ENCODE results near the gene C4BPB.

Gene C4BPB

DNA sequence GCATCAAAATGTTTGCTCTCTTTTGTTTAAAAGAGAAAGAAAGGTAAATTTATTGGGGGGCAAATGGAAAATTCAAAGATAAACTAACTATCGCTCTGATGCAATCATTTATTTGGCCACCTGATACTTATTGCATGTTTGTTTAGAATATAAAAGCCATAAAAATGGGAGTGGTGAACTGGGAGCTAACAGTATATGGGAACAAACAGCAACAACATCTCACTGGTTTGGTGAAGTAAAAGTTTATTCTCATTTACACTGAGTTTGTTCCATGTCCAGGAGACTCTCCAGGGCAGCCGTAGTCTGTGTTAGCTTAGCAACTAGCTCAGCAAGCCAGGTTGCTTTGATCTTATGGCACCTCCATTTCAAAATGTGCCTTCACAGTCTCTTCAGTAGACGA lies 35.7 kb downstream of the C4BPB start:
- Mint-ChIP-seq H3K27me3 (ENCODE audit: low read depth) (peaks cover 9% of the 10 kb centered on the region), H3K4me3 (no peak overlapping the region), H3K36me3 (ENCODE audit: low read depth) (peaks cover 10% of the 10 kb centered on the region), H3K4me1 (ENCODE audit: low read depth) (no peaks in the 10 kb centered on the region), H3K27ac (no peak overlapping the region), H3K9me3 (peaks cover 31% of the 10 kb centered on the region)

DNA sequence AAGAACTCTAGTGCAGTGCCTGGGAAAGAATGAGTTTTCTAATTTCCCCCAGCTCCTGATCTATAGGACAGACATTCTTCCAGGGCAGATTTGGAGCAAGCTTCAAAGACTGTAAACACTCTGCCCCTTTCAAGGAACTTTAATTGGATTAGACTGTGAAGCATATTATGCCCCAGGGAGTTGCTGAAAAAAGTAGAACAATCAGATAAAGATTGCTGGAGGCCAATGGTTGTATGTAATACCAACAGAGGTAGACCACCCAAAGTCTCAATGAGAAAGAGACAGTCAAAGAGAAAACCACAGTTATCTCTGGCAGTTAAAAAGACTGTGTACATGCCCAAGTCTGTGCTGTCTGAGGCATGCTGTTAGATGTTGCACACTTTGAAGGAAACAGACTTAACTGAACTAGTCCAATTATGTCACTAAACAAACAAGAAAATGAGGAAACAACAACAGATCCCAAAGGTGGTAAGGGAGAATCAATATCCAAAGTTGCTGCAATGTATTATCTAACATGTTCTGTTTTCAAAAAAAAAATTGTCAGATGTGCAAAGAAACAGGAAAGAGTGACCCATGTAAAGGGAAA lies 39.8 kb downstream of the C4BPB start:
- no peaks in the 10 kb centered on the region for H3K4me1 Mint-ChIP-seq (ENCODE audit: low read depth)
- H3K4me3 Mint-ChIP-seq: no peak overlapping the region
- H3K27ac Mint-ChIP-seq: no peak overlapping the region
- peaks cover 10% of the 10 kb centered on the region for H3K36me3 Mint-ChIP-seq (ENCODE audit: low read depth)
- H3K9me3 Mint-ChIP-seq: peaks cover 46% of the 10 kb centered on the region
- H3K27me3 Mint-ChIP-seq (ENCODE audit: low read depth): peaks cover 14% of the 10 kb centered on the region

DNA sequence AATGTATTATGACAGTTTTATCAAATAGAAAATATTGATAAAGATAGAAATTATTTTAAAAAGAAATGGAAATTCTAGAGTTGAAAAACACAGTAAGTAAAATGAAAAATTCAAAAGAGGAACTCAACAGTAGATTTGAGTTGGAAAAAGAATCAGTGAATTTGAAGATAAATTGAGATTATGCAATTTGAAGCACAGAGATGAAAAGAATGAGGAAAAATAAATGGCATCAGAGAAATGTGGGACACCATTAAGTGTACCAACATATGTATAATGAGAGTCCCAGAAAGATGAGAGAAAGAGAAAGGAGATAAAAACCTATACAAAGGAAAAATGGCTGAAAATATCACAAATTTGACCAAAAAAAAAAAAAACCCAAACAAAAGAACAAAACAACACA lies 40.4 kb downstream of the C4BPB start:
- H3K27me3 Mint-ChIP-seq (ENCODE audit: low read depth): peaks cover 13% of the 10 kb centered on the region
- H3K27ac Mint-ChIP-seq: no peak overlapping the region
- H3K4me1 Mint-ChIP-seq (ENCODE audit: low read depth): no peaks in the 10 kb centered on the region

DNA sequence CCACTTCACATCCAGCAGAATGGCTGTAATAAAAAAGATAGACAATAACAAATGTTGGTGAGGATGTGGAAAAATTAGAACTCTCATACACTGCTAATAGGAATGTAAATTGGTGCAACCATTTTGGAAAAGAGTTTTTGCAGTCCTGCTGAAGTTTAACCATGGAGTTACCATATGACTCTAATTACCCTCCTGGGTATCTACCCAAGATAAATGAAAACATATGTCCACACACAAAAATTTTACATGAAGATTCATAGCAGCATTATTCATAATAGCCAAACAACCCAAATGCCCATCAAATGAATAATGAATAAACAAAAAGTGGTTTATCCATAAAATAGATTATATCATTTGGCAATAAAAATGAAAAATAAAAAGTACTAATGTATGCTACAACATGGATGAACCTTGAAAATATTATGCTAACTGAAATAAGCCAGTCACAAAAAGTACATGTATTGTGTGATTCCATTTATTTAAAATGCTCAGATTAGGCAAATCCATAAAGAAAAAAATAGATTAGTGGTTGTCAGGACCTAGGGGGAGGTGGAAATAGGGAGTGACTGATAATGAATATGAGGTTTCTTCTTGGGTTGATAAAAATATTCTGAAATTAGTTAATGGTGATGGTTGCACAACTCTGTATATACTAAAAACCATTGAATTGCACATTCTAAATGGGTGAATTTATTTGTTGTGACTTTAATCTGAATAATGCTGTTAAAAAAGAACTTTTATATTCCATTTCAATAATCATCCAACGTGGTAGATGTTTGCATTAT lies 41.8 kb downstream of the C4BPB start:
- no peak overlapping the region for H3K4me3 Mint-ChIP-seq
- peaks cover 10% of the 10 kb centered on the region for H3K27me3 Mint-ChIP-seq (ENCODE audit: low read depth)
- H3K9me3 Mint-ChIP-seq: peaks cover 51% of the 10 kb centered on the region
- H3K4me1 Mint-ChIP-seq (ENCODE audit: low read depth): no peaks in the 10 kb centered on the region
- peaks cover 10% of the 10 kb centered on the region for H3K36me3 Mint-ChIP-seq (ENCODE audit: low read depth)
- H3K27ac Mint-ChIP-seq: no peak overlapping the region

More for the DNA sequence above, 40.4 kb downstream of the C4BPB start:
- H3K4me3 Mint-ChIP-seq: no peak overlapping the region
- H3K36me3 Mint-ChIP-seq (ENCODE audit: low read depth): peaks cover 10% of the 10 kb centered on the region
- H3K9me3 Mint-ChIP-seq: peaks cover 46% of the 10 kb centered on the region

DNA sequence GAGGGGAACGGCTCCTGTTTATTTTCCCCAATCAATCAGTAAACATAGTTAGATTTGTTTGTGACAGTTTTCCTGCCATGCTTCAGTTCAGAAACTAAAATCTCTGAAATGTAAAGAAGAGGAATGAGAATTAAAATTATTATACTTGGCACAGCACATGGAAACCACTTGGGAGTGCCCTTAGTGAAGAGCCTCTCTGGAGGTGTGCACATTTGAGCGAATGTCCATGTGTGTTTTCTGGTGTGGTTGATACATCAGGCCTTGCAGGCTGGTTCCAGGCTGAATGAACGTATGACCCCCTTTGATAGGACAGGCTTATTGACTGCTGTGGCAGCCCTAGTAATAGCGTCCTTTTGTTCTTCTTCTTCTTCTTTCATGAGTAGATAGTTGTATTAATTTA lies 42.5 kb downstream of the C4BPB start:
- H3K36me3 Mint-ChIP-seq (ENCODE audit: low read depth): peaks cover 10% of the 10 kb centered on the region

DNA sequence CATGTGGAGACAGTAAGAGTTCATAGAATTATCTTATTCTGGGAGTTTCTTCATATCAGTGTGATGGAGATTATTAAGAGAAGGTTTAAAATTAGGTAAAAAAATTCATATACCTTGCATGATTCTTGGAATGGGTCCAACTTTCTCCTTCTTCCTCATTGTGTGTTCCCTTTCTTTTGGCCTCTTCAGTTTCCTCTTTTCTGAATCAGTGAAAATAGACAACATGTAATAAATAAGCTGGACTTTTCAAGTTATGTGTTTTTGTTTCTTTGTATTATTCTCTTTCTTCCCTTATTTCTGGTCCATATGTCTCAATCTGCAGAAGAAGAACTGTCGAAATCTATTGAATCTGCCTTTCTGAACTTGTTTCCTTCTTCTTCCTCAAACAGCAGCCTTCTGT lies 45.9 kb downstream of the C4BPB start:
- Mint-ChIP-seq H3K36me3 (ENCODE audit: low read depth) (no peaks in the 10 kb centered on the region), H3K4me3 (no peak overlapping the region), H3K4me1 (ENCODE audit: low read depth) (no peaks in the 10 kb centered on the region), H3K27ac (no peak overlapping the region), H3K27me3 (ENCODE audit: low read depth) (peaks cover 5% of the 10 kb centered on the region), H3K9me3 (peaks cover 34% of the 10 kb centered on the region)

More for the DNA sequence above, 42.5 kb downstream of the C4BPB start:
- H3K27me3 Mint-ChIP-seq (ENCODE audit: low read depth): peaks cover 10% of the 10 kb centered on the region
- no peak overlapping the region for H3K4me3 Mint-ChIP-seq
- H3K9me3 Mint-ChIP-seq: peaks cover 49% of the 10 kb centered on the region
- no peaks in the 10 kb centered on the region for H3K4me1 Mint-ChIP-seq (ENCODE audit: low read depth)
- no peak overlapping the region for H3K27ac Mint-ChIP-seq

DNA sequence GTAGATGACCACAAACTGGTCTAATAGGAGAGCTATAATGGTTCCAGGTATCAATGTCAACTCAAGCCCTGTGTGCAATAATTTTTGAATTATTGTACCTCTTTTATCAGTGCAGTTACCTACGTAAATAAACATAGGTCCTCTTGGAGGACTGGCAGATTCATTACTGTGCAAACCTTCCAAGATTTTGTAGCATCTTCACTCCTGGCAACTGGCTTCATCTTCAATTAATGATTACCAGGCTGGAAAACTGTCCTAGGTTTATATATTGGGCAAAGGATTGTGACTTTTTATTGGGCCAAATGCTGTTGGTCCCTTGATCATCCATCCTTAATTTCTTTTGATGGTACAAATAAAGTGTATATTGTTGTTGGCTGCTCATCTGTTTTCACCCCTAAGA lies 51.0 kb downstream of the C4BPB start:
- H3K27me3 Mint-ChIP-seq (ENCODE audit: low read depth): no peaks in the 10 kb centered on the region
- H3K36me3 Mint-ChIP-seq (ENCODE audit: low read depth): no peaks in the 10 kb centered on the region
- H3K4me3 Mint-ChIP-seq: no peak overlapping the region
- no peak overlapping the region for H3K27ac Mint-ChIP-seq
- peaks cover 18% of the 10 kb centered on the region for H3K9me3 Mint-ChIP-seq
- no peaks in the 10 kb centered on the region for H3K4me1 Mint-ChIP-seq (ENCODE audit: low read depth)

DNA sequence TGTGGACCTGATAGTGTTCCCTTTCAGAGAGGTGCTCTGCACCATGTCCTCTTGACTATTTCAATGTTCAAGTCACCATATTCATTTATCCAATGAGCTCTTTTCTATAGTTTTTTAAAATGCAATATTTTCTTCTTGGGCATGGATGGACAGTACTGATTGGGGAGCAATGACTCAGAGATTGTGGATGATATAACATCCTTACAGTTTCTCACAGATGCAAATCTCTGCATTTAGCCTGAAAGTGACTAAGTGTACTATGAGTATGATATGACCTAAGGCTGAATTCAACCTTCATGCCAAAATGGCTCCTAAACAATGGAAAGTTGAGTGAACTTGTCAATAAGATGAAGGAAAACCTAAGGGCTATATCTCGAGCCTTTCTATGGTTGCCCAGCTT lies 51.9 kb downstream of the C4BPB start:
- Mint-ChIP-seq H3K9me3 (peaks cover 15% of the 10 kb centered on the region), H3K27ac (no peak overlapping the region), H3K4me1 (ENCODE audit: low read depth) (no peaks in the 10 kb centered on the region), H3K36me3 (ENCODE audit: low read depth) (no peaks in the 10 kb centered on the region), H3K27me3 (ENCODE audit: low read depth) (no peaks in the 10 kb centered on the region), H3K4me3 (no peak overlapping the region)

DNA sequence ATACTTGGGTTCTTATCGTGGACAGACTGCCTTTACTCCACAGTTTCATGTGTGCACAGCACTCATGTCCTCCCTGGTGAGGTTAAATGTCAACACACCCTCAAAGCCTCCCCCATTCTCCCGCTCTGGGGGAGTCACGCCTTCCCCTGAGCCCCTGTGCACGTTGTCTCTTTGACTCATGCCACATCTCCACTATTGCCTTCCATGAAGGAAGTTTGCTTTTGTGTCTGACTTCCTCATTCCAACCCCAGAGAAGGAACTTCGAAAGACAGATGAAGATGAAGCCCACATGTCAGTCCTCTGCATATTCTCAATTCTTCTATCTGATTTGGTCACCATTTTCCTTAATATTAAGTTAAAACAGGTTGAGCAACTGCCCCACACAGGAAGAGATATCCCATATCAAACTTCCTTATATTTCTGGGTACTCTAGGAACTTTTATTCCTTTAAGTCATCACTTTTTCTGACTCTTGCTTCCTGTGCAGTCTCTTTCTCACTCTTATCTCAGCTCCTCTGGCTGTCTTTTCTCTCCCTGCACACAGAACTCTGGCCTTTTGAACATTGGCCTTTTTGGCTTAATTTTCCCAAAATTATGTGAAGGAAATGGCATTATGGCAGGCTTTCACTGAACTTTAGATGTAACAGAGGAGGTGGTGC lies 56.9 kb downstream of the C4BPB start:
- no peak overlapping the region for H3K4me3 Mint-ChIP-seq
- H3K36me3 Mint-ChIP-seq (ENCODE audit: low read depth): no peaks in the 10 kb centered on the region
- H3K9me3 Mint-ChIP-seq: peaks cover 13% of the 10 kb centered on the region
- H3K4me1 Mint-ChIP-seq (ENCODE audit: low read depth): no peaks in the 10 kb centered on the region
- no peak overlapping the region for H3K27ac Mint-ChIP-seq
- H3K27me3 Mint-ChIP-seq (ENCODE audit: low read depth): no peaks in the 10 kb centered on the region
